Panc1 (cell line): ENCODE measurements around the gene RIBC1. TPM values are rescaled to one million over a fixed set of nuclear protein-coding genes. Genes with fewer than 3 reads are reported as not detected.

ENCODE experiments used
- ATAC-seq: fragments of 200-7000 bp; cut with Tn5 transposase; 2 replicates; pipeline ENCODE4 v1.9.1; 2020; ENCODE audit warnings: mild to moderate bottlenecking, moderate library complexity
- BruUV-seq: library from RNA; stranded (reverse); fragments of 400-500 nt; replicated peaks from 2 replicates; lab custom pipeline; 2021; lab: Mats Ljungman, UMichigan
- CTCF ChIA-PET: fragments of 300-600 bp; sonication (Branson Sonifier 250); formaldehyde crosslinking; loops from one replicate; lab custom pipeline; 2022; ENCODE audit warnings: antibody characterized with exemption; lab: Charles Lee
- POLR2A ChIA-PET: fragments of 300-600 bp; sonication (Branson Sonifier 250); formaldehyde crosslinking; loops from one replicate; lab custom pipeline; 2022; ENCODE audit warnings: antibody characterized with exemption; lab: Charles Lee
- DNase-seq: peaks from one replicate; pipeline ENCODE4 v3.0.0-alpha.2; 2010; ENCODE audit warnings: low read depth, low spot score
- H3K27ac ChIP-seq: 2 replicates; pipeline ENCODE4 v1.5.1; 2011; ENCODE audit warnings: mild to moderate bottlenecking, low read length, inconsistent platforms
- H3K27me3 ChIP-seq: fragments of 200-500 bp; sonication (Bioruptor generic); 2 replicates; pipeline ENCODE4 v1.6.0; 2014; ENCODE audit warnings: low read length, inconsistent platforms; ENCODE audit not compliant: control insufficient read depth, insufficient read depth
- H3K36me3 ChIP-seq: fragments of 200-500 bp; sonication (Bioruptor generic); 2 replicates; pipeline ENCODE4 v1.5.1; 2014; ENCODE audit warnings: inconsistent platforms, mild to moderate bottlenecking, low read length, moderate library complexity; ENCODE audit not compliant: control insufficient read depth, insufficient read depth
- H3K4me1 ChIP-seq: 2 replicates; pipeline ENCODE4 v1.5.1; 2011; ENCODE audit warnings: inconsistent platforms, mild to moderate bottlenecking, low read length, moderate library complexity; ENCODE audit not compliant: control insufficient read depth, insufficient read depth
- H3K4me3 ChIP-seq, 2 experiments: 2 replicates each; pipeline ENCODE4 v1.5.1; 2011 to 2012; ENCODE audit warnings: low read depth in 2 of 2, low read length in 2 of 2, mild to moderate bottlenecking in 2 of 2, inconsistent platforms in 1 of 2, moderate library complexity in 1 of 2
- H3K9me3 ChIP-seq: fragments of 200-500 bp; sonication (Bioruptor generic); 2 replicates; pipeline ENCODE4 v1.5.1; 2014; ENCODE audit warnings: low read depth, mild to moderate bottlenecking, inconsistent platforms, low read length, moderate library complexity; ENCODE audit not compliant: control insufficient read depth, insufficient read depth
- CTCF ChIP-seq: fragments of 450-650 bp; IDR thresholded peaks from 2 replicates; pipeline ENCODE4 v1.5.1; 2017; ENCODE audit warnings: mild to moderate bottlenecking
- POLR2AphosphoS5 ChIP-seq: IDR thresholded peaks from 2 replicates; pipeline ENCODE4 v1.6.1; 2012; ENCODE audit warnings: mild to moderate bottlenecking, low read depth, low read length, moderate library complexity
- REST ChIP-seq, 2 experiments: IDR thresholded peaks; 2 replicates each; pipeline ENCODE4 v1.6.1; 2011 to 2012; ENCODE audit warnings: low read depth in 2 of 2, control low read depth in 1 of 2, low read length in 1 of 2, mild to moderate bottlenecking in 1 of 2, moderate library complexity in 1 of 2; ENCODE audit not compliant: insufficient read depth in 1 of 2
- SIN3A ChIP-seq: IDR thresholded peaks from 2 replicates; pipeline ENCODE4 v1.6.1; 2012; ENCODE audit warnings: low read depth, mild to moderate bottlenecking, low read length, moderate library complexity, borderline replicate concordance; ENCODE audit not compliant: insufficient read depth
- TCF7L2 ChIP-seq: IDR thresholded peaks from 2 replicates; pipeline ENCODE4 v1.6.1; 2011; ENCODE audit warnings: mild to moderate bottlenecking, low read depth, low read length, inconsistent platforms
- in situ Hi-C: cut with HindIII; loops from 2 replicates; pipeline ENCODE4 v1.10.0; 2016; ENCODE audit warnings: low sequenced_read_pairs, low pct_unique_long_range_greater_than_20kb
- intact Hi-C: fragments of 100-400 bp; cut with micrococcal nuclease; formaldehyde crosslinking; loops from one replicate; pipeline ENCODE4 v1.10.0; 2022; ENCODE audit not compliant: unreplicated experiment
- total RNA-seq: library from RNA; stranded (reverse); gene quantifications from one replicate; pipeline ENCODE4 v1.2.1, GENCODE V29; 2021; ENCODE audit not compliant: unreplicated experiment

Gene RIBC1
- total RNA-seq, 1 experiment from 2014 or later, result 1.1 TPM

GRCh38 chrX:53433651-53434639, 11.3 kb downstream of the RIBC1 start, which contains the start of gene HSD17B10:
HSD17B10 (minus strand) TSS chrX:53434370; CDS start chrX:53434345, 25 bp downstream.
- no peaks in the 10 kb centered on the region; the same call in 1 of the 2 replicates for H3K36me3 ChIP-seq
- peak within 1 kb of the TSS; percentile 93 for H3K27ac ChIP-seq
- CTCF ChIA-PET, result interaction anchor here (0.5 kb wide), 1 partner anchor 102 kb away, joined by 3 read pairs; no protein-coding TSS in a partner anchor
- H3K27me3 ChIP-seq, result no peaks in the 10 kb centered on the region
- ATAC-seq (peak; percentile 99), DNase-seq (no peak)
- TF ChIP-seq SIN3A (no peak), POLR2AphosphoS5 (peak; percentile 43; the same call in 1 of the 2 replicates)
- in situ Hi-C loops (no loop called here), intact Hi-C loops (loop anchor here (2.0 kb wide), 1 partner anchor 117 kb away; no protein-coding TSS in a partner anchor)
- H3K4me1 ChIP-seq, result peaks cover 4% of the 10 kb centered on the region; the same call in 1 of the 2 replicates
- H3K4me3 ChIP-seq, result peak within 1 kb of the TSS; percentile 92 to 93
- BruUV-seq, result no TSS peak
- H3K9me3 ChIP-seq, result no peaks in the 10 kb centered on the region
- POLR2A ChIA-PET, result no interaction called here

- TF ChIP-seq POLR2AphosphoS5, result no peak
- peak; percentile 88 for TF ChIP-seq CTCF
- in situ Hi-C loops, result no loop called here
- DNase-seq, result no peak
- no TSS peak for BruUV-seq
- Histone ChIP-seq H3K27ac (no peak overlapping the region), H3K4me3 (no peak overlapping the region), H3K4me1 (peaks cover 11% of the 10 kb centered on the region), H3K9me3 (no peaks in the 10 kb centered on the region), H3K27me3 (no peaks in the 10 kb centered on the region), H3K36me3 (no peaks in the 10 kb centered on the region; the same call in 1 of the 2 replicates)
- ChIA-PET POLR2A (interaction anchor here (0.7 kb wide), 1 partner anchor 12 kb away, joined by 3 read pairs; no protein-coding TSS in a partner anchor), CTCF (interaction anchor here (0.7 kb wide), 3 partner anchors 13 to 323 kb away, joined by 3 to 4 read pairs (median 3); partner anchors contain the start of genes RIBC1 and SMC1A)
- intact Hi-C loops, result loop anchor here (2.0 kb wide), 1 partner anchor 119 kb away; no protein-coding TSS in a partner anchor
- peak; percentile 82 for ATAC-seq
Measured at GRCh38 chrX:53435997-53436396, 13.3 kb downstream of the RIBC1 start.

DNA sequence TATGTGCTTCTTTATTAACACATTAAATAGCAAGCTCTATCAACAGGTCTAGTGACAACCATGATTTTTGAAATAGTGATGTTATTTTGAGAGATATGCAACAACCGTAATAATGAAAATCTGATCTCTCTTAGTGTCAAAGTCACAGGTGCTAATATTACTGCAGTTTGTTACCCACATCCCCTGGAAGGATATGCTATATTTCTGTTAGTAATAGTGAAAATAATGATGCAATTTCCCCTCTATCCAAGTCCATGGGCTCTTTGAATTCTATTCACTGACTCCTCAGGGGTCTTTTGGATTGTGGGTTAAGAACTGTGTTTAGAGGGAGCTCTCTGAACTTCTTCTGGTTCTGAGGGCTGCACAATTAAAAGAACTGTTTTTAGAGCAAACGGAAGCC, 14.5 kb downstream of the RIBC1 start:
- Histone ChIP-seq H3K36me3 (no peaks in the 10 kb centered on the region), H3K9me3 (no peaks in the 10 kb centered on the region), H3K4me1 (peaks cover 11% of the 10 kb centered on the region), H3K27ac (no peak overlapping the region), H3K4me3 (no peak overlapping the region), H3K27me3 (no peaks in the 10 kb centered on the region)
- in situ Hi-C loops, result no loop called here
- DNase-seq, result no peak
- CTCF ChIA-PET, result interaction anchor here (0.6 kb wide), 1 partner anchor 65 kb away, joined by 4 read pairs; no protein-coding TSS in a partner anchor
- BruUV-seq, result no TSS peak
- ATAC-seq, result no peak
- POLR2A ChIA-PET, result no interaction called here
- no peak for TF ChIP-seq REST (IDR thresholded peaks at IDR 0.05; ENCODE audit: insufficient read depth in 1 of 2, low read depth in 2 of 2, low read length in 1 of 2)
- TF ChIP-seq TCF7L2, result no peak
- TF ChIP-seq CTCF, result no peak
- intact Hi-C loops, result no loop called here
